Ishikawa (cell line): ENCODE data around the gene INO80C.

ENCODE experiments used
- EGR1 ChIP-seq: IDR thresholded peaks from 2 replicates; pipeline ENCODE4 v1.6.1; 2012
- FOXM1 ChIP-seq: IDR thresholded peaks from 2 replicates; pipeline ENCODE4 v1.6.1; 2012; ENCODE audit warnings: low read depth, borderline replicate concordance
- MAX ChIP-seq: IDR thresholded peaks from 2 replicates; pipeline ENCODE4 v1.6.1; 2012
- NFIC ChIP-seq: IDR thresholded peaks from 2 replicates; pipeline ENCODE4 v1.6.1; 2012
- RAD21 ChIP-seq: IDR thresholded peaks from 2 replicates; pipeline ENCODE4 v1.6.1; 2012; ENCODE audit warnings: low read depth
- REST ChIP-seq: IDR thresholded peaks from 2 replicates; pipeline ENCODE4 v1.6.1; 2012; ENCODE audit warnings: low read depth, mild to moderate bottlenecking
- TAF1 ChIP-seq: IDR thresholded peaks from 2 replicates; pipeline ENCODE4 v1.6.1; 2012; ENCODE audit warnings: low read depth, mild to moderate bottlenecking
- TCF12 ChIP-seq: IDR thresholded peaks from 2 replicates; pipeline ENCODE4 v1.6.1; 2012; ENCODE audit warnings: low read depth
- TEAD4 ChIP-seq: IDR thresholded peaks from 2 replicates; pipeline ENCODE4 v1.6.1; 2012
- YY1 ChIP-seq: IDR thresholded peaks from 2 replicates; pipeline ENCODE4 v1.6.1; 2012; ENCODE audit warnings: low read depth
- ZBTB7A ChIP-seq: IDR thresholded peaks from 2 replicates; pipeline ENCODE4 v1.6.1; 2012; ENCODE audit warnings: low read depth

- TF ChIP-seq REST (no peak), ZBTB7A (no peak), EGR1 (no peak), FOXM1 (no peak), TCF12 (no peak), MAX (no peak), TAF1 (no peak), TEAD4 (no peak), YY1 (no peak), NFIC (no peak), RAD21 (no peak)
Observed at GRCh38 chr18:35504996-35505395, 7.2 kb upstream of the INO80C start.
